Kidney epithelial cell (primary cell): Measurements from ENCODE around the gene LUC7L3. TPM values are rescaled to one million over a fixed set of nuclear protein-coding genes. Genes with fewer than 3 reads are reported as not detected.

ENCODE experiments used
- DNase-seq: peaks from one replicate; pipeline ENCODE4 v3.0.0-alpha.2; 2010; ENCODE audit warnings: low read depth
- H3K27me3 ChIP-seq: 2 replicates; pipeline ENCODE4 v1.6.0; 2011; ENCODE audit warnings: low read length; ENCODE audit not compliant: control insufficient read depth, insufficient read depth
- H3K36me3 ChIP-seq: 2 replicates; pipeline ENCODE4 v1.5.1; 2011; ENCODE audit warnings: low read length; ENCODE audit not compliant: control insufficient read depth, insufficient read depth
- H3K4me3 ChIP-seq: 2 replicates; pipeline ENCODE4 v1.5.1; 2011; ENCODE audit warnings: low read depth, mild to moderate bottlenecking, control low read depth, low read length
- CTCF ChIP-seq: IDR thresholded peaks from 2 replicates; pipeline ENCODE4 v1.5.1; 2011; ENCODE audit warnings: mild to moderate bottlenecking, moderate library complexity, low read length, control low read depth, inconsistent platforms; ENCODE audit not compliant: insufficient read depth, poor library complexity, severe bottlenecking
- total RNA-seq: library from RNA; depleted of rRNA; stranded (reverse); fragments of >200 nt; gene quantifications from 2 replicates; pipeline ENCODE4 v1.2.3, GENCODE V29; 2015

The LUC7L3 gene
- total RNA-seq, 1 donor from 2014 or later, result 31.5 TPM

DNA sequence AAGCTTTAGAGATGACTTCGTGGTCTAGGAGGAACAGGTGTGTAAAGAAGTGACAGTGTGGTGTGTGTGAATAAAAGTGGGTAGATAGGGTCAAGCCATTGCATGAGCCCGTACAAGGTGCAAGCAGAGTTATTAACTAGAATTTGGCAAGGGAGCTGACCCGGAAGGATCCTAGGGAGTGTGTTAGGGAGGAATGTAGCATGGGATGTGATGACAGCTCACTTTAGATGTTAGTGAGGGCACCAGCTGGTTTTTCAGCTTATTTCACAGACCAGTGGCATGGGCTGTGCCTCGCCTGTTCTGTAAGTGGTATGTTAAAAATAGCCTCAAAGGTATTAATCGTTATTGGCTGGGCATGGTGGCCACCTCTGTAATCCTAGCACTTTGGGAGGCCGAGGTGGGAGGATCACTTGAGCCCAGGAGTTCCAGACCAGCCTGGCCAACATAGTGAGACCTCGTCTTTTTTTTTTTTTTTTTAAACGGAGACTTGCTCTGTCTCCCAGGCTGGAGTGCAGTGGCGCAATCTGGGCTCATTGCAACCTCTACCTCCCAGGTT lies 39.7 kb downstream of the LUC7L3 start:
- no peak for TF ChIP-seq CTCF
- Histone ChIP-seq H3K27me3 (no peaks in the 10 kb centered on the region), H3K4me3 (no peak overlapping the region), H3K36me3 (no peaks in the 10 kb centered on the region)
- no peak for DNase-seq

GRCh38 chr17:50762177-50762576 lies 42.8 kb downstream of the LUC7L3 start:
- DNase-seq, result no peak
- no peak for TF ChIP-seq CTCF
- no peak overlapping the region for H3K4me3 ChIP-seq
- H3K36me3 ChIP-seq, result no peaks in the 10 kb centered on the region
- no peaks in the 10 kb centered on the region for H3K27me3 ChIP-seq

- no peak for DNase-seq
- Histone ChIP-seq H3K36me3 (no peaks in the 10 kb centered on the region), H3K27me3 (no peaks in the 10 kb centered on the region), H3K4me3 (no peak overlapping the region)
- TF ChIP-seq CTCF, result no peak
Measured at GRCh38 chr17:50763716-50764475, 44.5 kb downstream of the LUC7L3 start.

- H3K4me3 ChIP-seq, result no peak overlapping the region
- no peaks in the 10 kb centered on the region for H3K27me3 ChIP-seq
- no peaks in the 10 kb centered on the region for H3K36me3 ChIP-seq
- no peak for TF ChIP-seq CTCF
- DNase-seq, result no peak
Measured at GRCh38 chr17:50764734-50765149, 45.3 kb downstream of the LUC7L3 start.

DNA sequence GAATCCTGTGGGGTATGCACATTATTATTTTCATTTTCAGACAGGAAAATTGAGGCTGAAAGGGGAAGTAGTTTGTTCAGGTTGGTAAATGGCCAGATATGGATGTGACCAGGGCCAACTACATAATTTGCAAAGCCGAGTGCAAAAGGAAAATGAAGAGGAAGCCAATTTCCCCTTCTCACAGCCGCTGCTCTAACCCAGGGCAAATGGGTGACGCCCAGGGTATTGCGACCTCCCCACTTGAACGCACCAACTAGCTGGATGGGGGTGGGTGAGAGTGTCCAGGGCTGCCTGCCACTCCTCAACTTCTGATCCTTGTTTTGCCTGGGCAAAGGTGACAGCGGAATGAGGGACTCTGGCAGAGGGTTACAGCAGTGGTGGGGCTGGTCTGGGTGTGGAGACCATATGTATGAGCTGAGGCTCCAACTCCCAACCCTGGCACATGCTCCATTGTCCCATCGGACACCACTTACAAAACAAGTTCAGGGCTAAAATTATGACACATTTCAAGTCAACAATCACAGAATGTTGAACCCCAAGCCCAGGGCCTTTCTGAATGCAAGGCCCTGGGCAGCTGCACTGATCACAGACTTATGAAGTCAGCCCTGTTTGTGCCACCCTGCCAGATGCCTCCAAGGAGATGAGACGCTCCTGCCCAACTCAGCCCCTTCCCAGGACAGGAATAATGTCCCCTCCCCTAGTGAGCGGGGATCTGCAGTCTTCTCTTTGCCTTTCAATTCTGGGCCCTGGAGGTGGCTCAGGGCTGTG lies 46.2 kb downstream of the LUC7L3 start:
- Histone ChIP-seq H3K36me3 (no peaks in the 10 kb centered on the region), H3K27me3 (no peaks in the 10 kb centered on the region), H3K4me3 (no peak overlapping the region)
- DNase-seq, result no peak
- TF ChIP-seq CTCF, result no peak
